ENCODE results near the gene INTS3. TPM values are rescaled to one million over a fixed set of nuclear protein-coding genes. Genes with fewer than 3 reads are reported as not detected.

INTS3 gene
- total RNA-seq, 1 experiment from 2014 or later: 56.7 TPM

GRCh38 chr1:153693466-153693865 lies 34.4 kb upstream of the INTS3 start:
- Histone ChIP-seq H3K9me3 (ENCODE audit: low read depth, low read length, poor library complexity, severe bottlenecking) (no peaks in the 10 kb centered on the region), H3K36me3 (ENCODE audit: insufficient read depth, low read length, poor library complexity, severe bottlenecking) (no peaks in the 10 kb centered on the region), H3K4me1 (ENCODE audit: insufficient read depth, low read length, poor library complexity, severe bottlenecking) (peaks cover 6% of the 10 kb centered on the region), H3K27me3 (replicated peaks; ENCODE audit: insufficient read depth, low read depth, low read length, poor library complexity) (no peaks in the 10 kb centered on the region), H3K4me3 (ENCODE audit: low read depth, low read length, poor library complexity, severe bottlenecking) (no peak overlapping the region), H3K27ac (ENCODE audit: low read depth, low read length, poor library complexity, severe bottlenecking) (no peak overlapping the region)
- ChIA-PET POLR2A (ENCODE audit: low non-redundant PET) (no interaction called here), CTCF (no interaction called here)
- TF ChIP-seq EZH2 (IDR thresholded peaks at IDR 0.05; ENCODE audit: borderline replicate concordance, low read depth, low read length, poor library complexity, severe bottlenecking) (no peak), CTCF (conservative IDR thresholded peaks at IDR 0.05; ENCODE audit: low read depth, low read length) (no peak)
- no TSS peak for BruUV-seq (replicated peaks)
- no peak for DNase-seq (ENCODE audit: low spot score)
- intact Hi-C loops (cut with micrococcal nuclease; ENCODE audit: unreplicated experiment): no loop called here

GRCh38 chr1:153696741-153697140 lies 31.1 kb upstream of the INTS3 start:
- Histone ChIP-seq H3K9me3 (ENCODE audit: low read depth, low read length, poor library complexity, severe bottlenecking) (no peaks in the 10 kb centered on the region), H3K4me3 (ENCODE audit: low read depth, low read length, poor library complexity, severe bottlenecking) (no peak overlapping the region), H3K36me3 (ENCODE audit: insufficient read depth, low read length, poor library complexity, severe bottlenecking) (no peaks in the 10 kb centered on the region), H3K27me3 (replicated peaks; ENCODE audit: insufficient read depth, low read depth, low read length, poor library complexity) (no peaks in the 10 kb centered on the region), H3K27ac (ENCODE audit: low read depth, low read length, poor library complexity, severe bottlenecking) (no peak overlapping the region), H3K4me1 (ENCODE audit: insufficient read depth, low read length, poor library complexity, severe bottlenecking) (peaks cover 7% of the 10 kb centered on the region)
- ChIA-PET CTCF (no interaction called here), POLR2A (ENCODE audit: low non-redundant PET) (no interaction called here)
- intact Hi-C loops (cut with micrococcal nuclease; ENCODE audit: unreplicated experiment): no loop called here
- TF ChIP-seq EZH2 (IDR thresholded peaks at IDR 0.05; ENCODE audit: borderline replicate concordance, low read depth, low read length, poor library complexity, severe bottlenecking) (no peak), CTCF (conservative IDR thresholded peaks at IDR 0.05; ENCODE audit: low read depth, low read length) (no peak)
- no peak for DNase-seq (ENCODE audit: low spot score)
- no TSS peak for BruUV-seq (replicated peaks)

- ChIA-PET POLR2A (ENCODE audit: low non-redundant PET) (interaction anchor here (0.6 kb wide), 1 partner anchor 34 kb away, joined by 7 read pairs; no protein-coding TSS in a partner anchor), CTCF (no interaction called here)
- no peaks in the 10 kb centered on the region for H3K36me3 ChIP-seq (ENCODE audit: insufficient read depth, low read length, poor library complexity, severe bottlenecking)
- no peak for DNase-seq (ENCODE audit: low spot score)
- H3K27ac ChIP-seq (ENCODE audit: low read depth, low read length, poor library complexity, severe bottlenecking): no peak overlapping the region
- TF ChIP-seq EZH2 (IDR thresholded peaks at IDR 0.05; ENCODE audit: borderline replicate concordance, low read depth, low read length, poor library complexity, severe bottlenecking) (no peak), CTCF (conservative IDR thresholded peaks at IDR 0.05; ENCODE audit: low read depth, low read length) (no peak)
- H3K4me1 ChIP-seq (ENCODE audit: insufficient read depth, low read length, poor library complexity, severe bottlenecking): peaks cover 7% of the 10 kb centered on the region
- no peaks in the 10 kb centered on the region for H3K27me3 ChIP-seq (replicated peaks; ENCODE audit: insufficient read depth, low read depth, low read length, poor library complexity)
- H3K4me3 ChIP-seq (ENCODE audit: low read depth, low read length, poor library complexity, severe bottlenecking): no peak overlapping the region
- intact Hi-C loops (cut with micrococcal nuclease; ENCODE audit: unreplicated experiment): no loop called here
- no peaks in the 10 kb centered on the region for H3K9me3 ChIP-seq (ENCODE audit: low read depth, low read length, poor library complexity, severe bottlenecking)
- BruUV-seq (replicated peaks): no TSS peak
Observed at GRCh38 chr1:153697191-153698019, 30.4 kb upstream of the INTS3 start.

All from A673 (cell line).